Adrenal gland (tissue), 5 donors: ENCODE results near the gene RPL10.

Experiments
- CTCF ChIP-seq, 6 experiments: fragments of 450-650 bp in 4 of 6; fragments of 200-600 bp in 2 of 6; sonication (generic) in 1 of 6; IDR thresholded peaks; 1 replicate in 5 of 6; 2 replicates in 1 of 6; pipeline versions ENCODE4 v1.5.1 to v1.8.0; 2016 to 2021; ENCODE audit warnings: antibody characterized with exemption in 6 of 6, mild to moderate bottlenecking in 2 of 6, moderate library complexity in 1 of 6
- POLR2A ChIP-seq, 2 donors: fragments of 450-650 bp; IDR thresholded peaks; one replicate each; pipeline ENCODE4 v1.6.1; 2017; ENCODE audit warnings: antibody characterized with exemption in 2 of 2, mild to moderate bottlenecking in 2 of 2, moderate library complexity in 1 of 2
- donor health status: DM: no; HTN: no; CAD: no.

- TF ChIP-seq CTCF (IDR thresholded peaks at IDR 0.05): no peak
- TF ChIP-seq POLR2A (IDR thresholded peaks at IDR 0.05): no peak
Observed at GRCh38 chrX:154412468-154412867, 14.3 kb downstream of the RPL10 start.
